WTC11 (cell line): ENCODE measurements around the gene GRAMD2A. TPM values are rescaled to one million over a fixed set of nuclear protein-coding genes. Genes with fewer than 3 reads are reported as not detected.

ENCODE experiments used
- ATAC-seq: fragments of 200-7000 bp; cut with Tn5 transposase; 2 replicates; pipeline ENCODE4 v1.10.0; 2021; ENCODE audit warnings: mild to moderate bottlenecking, moderate library complexity
- CTCF ChIA-PET: fragments of 300-600 bp; sonication (Branson Sonifier 250); formaldehyde crosslinking; loops from one replicate; lab custom pipeline; 2021; ENCODE audit warnings: antibody characterized with exemption; lab: Charles Lee
- POLR2A ChIA-PET: fragments of 350-600 bp; sonication (Branson Sonifier 250); formaldehyde crosslinking; loops from one replicate; lab custom pipeline; 2021; ENCODE audit warnings: antibody characterized with exemption; lab: Charles Lee
- DNase-seq: peaks from one replicate; pipeline ENCODE4 v3.0.0; 2021; ENCODE audit warnings: low spot score
- H3K27ac Mint-ChIP-seq: 2 replicates; pipeline ENCODE4 v1.8.0; 2021; ENCODE audit warnings: mixed read lengths
- H3K27me3 Mint-ChIP-seq: 2 replicates; pipeline ENCODE4 v1.8.0; 2021; ENCODE audit warnings: low read depth, mild to moderate bottlenecking, moderate library complexity, mixed read lengths
- H3K36me3 Mint-ChIP-seq: 2 replicates; pipeline ENCODE4 v1.8.0; 2021; ENCODE audit warnings: mixed read lengths
- H3K4me1 Mint-ChIP-seq: 2 replicates; pipeline ENCODE4 v1.8.0; 2022; ENCODE audit warnings: mixed read lengths
- H3K4me3 Mint-ChIP-seq: 2 replicates; pipeline ENCODE4 v1.8.0; 2021; ENCODE audit warnings: mild to moderate bottlenecking, moderate library complexity, mixed read lengths
- H3K9me3 Mint-ChIP-seq: 2 replicates; pipeline ENCODE4 v1.8.0; 2021; ENCODE audit warnings: mixed read lengths
- ATF2 ChIP-seq: sonication (generic); formaldehyde crosslinking; IDR thresholded peaks from 2 replicates; pipeline ENCODE4 v1.8.1; 2022; ENCODE audit warnings: low read depth, missing genetic modification reagents, borderline replicate concordance
- CREM ChIP-seq: sonication (generic); formaldehyde crosslinking; IDR thresholded peaks from 2 replicates; pipeline ENCODE4 v1.8.1; 2022; ENCODE audit warnings: mild to moderate bottlenecking, missing genetic modification reagents, moderate library complexity
- FOXJ3 ChIP-seq: sonication (generic); formaldehyde crosslinking; IDR thresholded peaks from 2 replicates; pipeline ENCODE4 v1.9.0; 2021; ENCODE audit warnings: missing genetic modification reagents, mild to moderate bottlenecking, borderline replicate concordance
- KAT7 ChIP-seq: sonication (generic); formaldehyde crosslinking; IDR thresholded peaks from 2 replicates; pipeline ENCODE4 v1.8.1; 2023; ENCODE audit warnings: missing genetic modification reagents, mild to moderate bottlenecking, borderline replicate concordance
- MAX ChIP-seq: sonication (generic); formaldehyde crosslinking; IDR thresholded peaks from 2 replicates; pipeline ENCODE4 v1.8.0; 2022; ENCODE audit warnings: mild to moderate bottlenecking, missing genetic modification reagents
- NFYB ChIP-seq: sonication (generic); formaldehyde crosslinking; conservative IDR thresholded peaks from 2 replicates; pipeline ENCODE4 v1.8.0; 2022; ENCODE audit warnings: low read depth, missing genetic modification reagents
- NR1H2 ChIP-seq: sonication (generic); formaldehyde crosslinking; IDR thresholded peaks from 2 replicates; pipeline ENCODE4 v1.9.0; 2021; ENCODE audit warnings: mild to moderate bottlenecking, moderate library complexity, missing genetic modification reagents
- PRRX2 ChIP-seq: fragments of 250-450 bp; sonication (Bioruptor Pico); IDR thresholded peaks from 2 replicates; pipeline ENCODE4 v1.8.0; 2021; ENCODE audit warnings: mild to moderate bottlenecking
- SOX15 ChIP-seq: fragments of 250-450 bp; sonication (Bioruptor Pico); IDR thresholded peaks from 2 replicates; pipeline ENCODE4 v1.9.0; 2021; ENCODE audit warnings: mild to moderate bottlenecking
- SP1 ChIP-seq: sonication (generic); formaldehyde crosslinking; conservative IDR thresholded peaks from 2 replicates; pipeline ENCODE4 v1.8.1; 2022; ENCODE audit warnings: missing genetic modification reagents
- TEAD4 ChIP-seq: sonication (generic); formaldehyde crosslinking; IDR thresholded peaks from 2 replicates; pipeline ENCODE4 v1.8.0; 2022; ENCODE audit warnings: mild to moderate bottlenecking, missing genetic modification reagents
- ZNF263 ChIP-seq: sonication (generic); formaldehyde crosslinking; IDR thresholded peaks from 2 replicates; pipeline ENCODE4 v1.8.1; 2022; ENCODE audit warnings: low read depth, mild to moderate bottlenecking, moderate library complexity, missing genetic modification reagents
- ZNF396 ChIP-seq: fragments of 250-450 bp; sonication (Bioruptor Pico); IDR thresholded peaks from 2 replicates; pipeline ENCODE4 v1.8.0; 2021; ENCODE audit warnings: mild to moderate bottlenecking, moderate library complexity, borderline replicate concordance
- ZNF416 ChIP-seq: fragments of 250-450 bp; sonication (Bioruptor Pico); IDR thresholded peaks from 2 replicates; pipeline ENCODE4 v1.9.0; 2021; ENCODE audit warnings: mild to moderate bottlenecking, inconsistent platforms
- ZNF671 ChIP-seq: fragments of 250-450 bp; sonication (Bioruptor Pico); IDR thresholded peaks from 2 replicates; pipeline ENCODE4 v1.8.0; 2021; ENCODE audit warnings: mild to moderate bottlenecking
- total RNA-seq: library from RNA; stranded (reverse); gene quantifications from 3 replicates; pipeline ENCODE4 v1.2.3, GENCODE V29; 2021
- TF ChIP-seq, protein P1 (sequence below): fragments of 250-450 bp; sonication (Bioruptor Pico); IDR thresholded peaks from 2 replicates; pipeline ENCODE4 v1.9.0; 2021; ENCODE audit warnings: mild to moderate bottlenecking, borderline replicate concordance
- TF ChIP-seq, protein P2 (sequence below): sonication (generic); formaldehyde crosslinking; conservative IDR thresholded peaks from 2 replicates; pipeline ENCODE4 v1.8.1; 2022; ENCODE audit warnings: mild to moderate bottlenecking, missing genetic modification reagents
- TF ChIP-seq, protein P3 (sequence below): sonication (generic); formaldehyde crosslinking; conservative IDR thresholded peaks from 2 replicates; pipeline ENCODE4 v1.8.1; 2023; ENCODE audit warnings: mild to moderate bottlenecking, low read depth, missing genetic modification reagents, moderate library complexity
- TF ChIP-seq, protein P4 (sequence below): sonication (generic); formaldehyde crosslinking; IDR thresholded peaks from 2 replicates; pipeline ENCODE4 v1.8.0; 2022; ENCODE audit warnings: mild to moderate bottlenecking, missing genetic modification reagents
- TF ChIP-seq, protein P5 (sequence below): sonication (generic); formaldehyde crosslinking; IDR thresholded peaks from 2 replicates; pipeline ENCODE4 v1.8.1; 2023; ENCODE audit warnings: mild to moderate bottlenecking, missing genetic modification reagents, moderate library complexity

Gene GRAMD2A
- total RNA-seq, 1 experiment from 2014 or later, result 1.9 TPM

DNA sequence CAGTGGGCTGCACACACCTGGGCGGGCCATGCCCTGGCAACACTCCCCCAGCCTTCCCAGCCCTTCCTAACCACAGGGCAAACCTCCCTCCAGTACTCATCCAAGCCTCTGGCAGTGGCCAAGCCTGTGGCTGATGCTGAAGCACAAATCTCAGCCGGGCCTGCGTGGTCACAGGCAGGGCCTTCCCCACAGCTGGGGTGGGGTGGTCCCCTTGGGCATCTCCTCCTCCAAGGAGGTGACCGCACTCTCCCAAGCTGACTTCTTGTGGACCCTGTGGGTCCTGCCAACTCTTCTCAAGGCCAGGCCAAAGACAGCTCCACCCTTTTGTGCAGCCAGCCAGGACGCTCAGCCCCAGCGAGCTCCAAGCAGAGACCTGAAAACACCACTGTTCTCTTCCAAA is 21.4 kb downstream of the GRAMD2A start (continued):
- TF ChIP-seq, protein P1, sequence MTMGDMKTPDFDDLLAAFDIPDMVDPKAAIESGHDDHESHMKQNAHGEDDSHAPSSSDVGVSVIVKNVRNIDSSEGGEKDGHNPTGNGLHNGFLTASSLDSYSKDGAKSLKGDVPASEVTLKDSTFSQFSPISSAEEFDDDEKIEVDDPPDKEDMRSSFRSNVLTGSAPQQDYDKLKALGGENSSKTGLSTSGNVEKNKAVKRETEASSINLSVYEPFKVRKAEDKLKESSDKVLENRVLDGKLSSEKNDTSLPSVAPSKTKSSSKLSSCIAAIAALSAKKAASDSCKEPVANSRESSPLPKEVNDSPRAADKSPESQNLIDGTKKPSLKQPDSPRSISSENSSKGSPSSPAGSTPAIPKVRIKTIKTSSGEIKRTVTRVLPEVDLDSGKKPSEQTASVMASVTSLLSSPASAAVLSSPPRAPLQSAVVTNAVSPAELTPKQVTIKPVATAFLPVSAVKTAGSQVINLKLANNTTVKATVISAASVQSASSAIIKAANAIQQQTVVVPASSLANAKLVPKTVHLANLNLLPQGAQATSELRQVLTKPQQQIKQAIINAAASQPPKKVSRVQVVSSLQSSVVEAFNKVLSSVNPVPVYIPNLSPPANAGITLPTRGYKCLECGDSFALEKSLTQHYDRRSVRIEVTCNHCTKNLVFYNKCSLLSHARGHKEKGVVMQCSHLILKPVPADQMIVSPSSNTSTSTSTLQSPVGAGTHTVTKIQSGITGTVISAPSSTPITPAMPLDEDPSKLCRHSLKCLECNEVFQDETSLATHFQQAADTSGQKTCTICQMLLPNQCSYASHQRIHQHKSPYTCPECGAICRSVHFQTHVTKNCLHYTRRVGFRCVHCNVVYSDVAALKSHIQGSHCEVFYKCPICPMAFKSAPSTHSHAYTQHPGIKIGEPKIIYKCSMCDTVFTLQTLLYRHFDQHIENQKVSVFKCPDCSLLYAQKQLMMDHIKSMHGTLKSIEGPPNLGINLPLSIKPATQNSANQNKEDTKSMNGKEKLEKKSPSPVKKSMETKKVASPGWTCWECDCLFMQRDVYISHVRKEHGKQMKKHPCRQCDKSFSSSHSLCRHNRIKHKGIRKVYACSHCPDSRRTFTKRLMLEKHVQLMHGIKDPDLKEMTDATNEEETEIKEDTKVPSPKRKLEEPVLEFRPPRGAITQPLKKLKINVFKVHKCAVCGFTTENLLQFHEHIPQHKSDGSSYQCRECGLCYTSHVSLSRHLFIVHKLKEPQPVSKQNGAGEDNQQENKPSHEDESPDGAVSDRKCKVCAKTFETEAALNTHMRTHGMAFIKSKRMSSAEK, result no peak
- no peak for TF ChIP-seq ZNF396 (CRISPR knock-in tag)
- TF ChIP-seq SOX15 (CRISPR knock-in tag), result no peak
- TF ChIP-seq, protein P2, sequence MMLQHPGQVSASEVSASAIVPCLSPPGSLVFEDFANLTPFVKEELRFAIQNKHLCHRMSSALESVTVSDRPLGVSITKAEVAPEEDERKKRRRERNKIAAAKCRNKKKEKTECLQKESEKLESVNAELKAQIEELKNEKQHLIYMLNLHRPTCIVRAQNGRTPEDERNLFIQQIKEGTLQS (CRISPR knock-in tag), result no peak
- TF ChIP-seq, protein P3, sequence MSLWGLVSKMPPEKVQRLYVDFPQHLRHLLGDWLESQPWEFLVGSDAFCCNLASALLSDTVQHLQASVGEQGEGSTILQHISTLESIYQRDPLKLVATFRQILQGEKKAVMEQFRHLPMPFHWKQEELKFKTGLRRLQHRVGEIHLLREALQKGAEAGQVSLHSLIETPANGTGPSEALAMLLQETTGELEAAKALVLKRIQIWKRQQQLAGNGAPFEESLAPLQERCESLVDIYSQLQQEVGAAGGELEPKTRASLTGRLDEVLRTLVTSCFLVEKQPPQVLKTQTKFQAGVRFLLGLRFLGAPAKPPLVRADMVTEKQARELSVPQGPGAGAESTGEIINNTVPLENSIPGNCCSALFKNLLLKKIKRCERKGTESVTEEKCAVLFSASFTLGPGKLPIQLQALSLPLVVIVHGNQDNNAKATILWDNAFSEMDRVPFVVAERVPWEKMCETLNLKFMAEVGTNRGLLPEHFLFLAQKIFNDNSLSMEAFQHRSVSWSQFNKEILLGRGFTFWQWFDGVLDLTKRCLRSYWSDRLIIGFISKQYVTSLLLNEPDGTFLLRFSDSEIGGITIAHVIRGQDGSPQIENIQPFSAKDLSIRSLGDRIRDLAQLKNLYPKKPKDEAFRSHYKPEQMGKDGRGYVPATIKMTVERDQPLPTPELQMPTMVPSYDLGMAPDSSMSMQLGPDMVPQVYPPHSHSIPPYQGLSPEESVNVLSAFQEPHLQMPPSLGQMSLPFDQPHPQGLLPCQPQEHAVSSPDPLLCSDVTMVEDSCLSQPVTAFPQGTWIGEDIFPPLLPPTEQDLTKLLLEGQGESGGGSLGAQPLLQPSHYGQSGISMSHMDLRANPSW (CRISPR knock-in tag), result no peak
- no peak for TF ChIP-seq TEAD4

GRCh38 chr15:72175186-72176044 is 22.2 kb downstream of the GRAMD2A start:
- ATAC-seq, result no peak
- Mint-ChIP-seq H3K36me3 (no peaks in the 10 kb centered on the region), H3K9me3 (no peaks in the 10 kb centered on the region), H3K4me3 (no peak overlapping the region), H3K27me3 (no peaks in the 10 kb centered on the region; the same call in 1 of the 2 replicates), H3K4me1 (peaks cover 12% of the 10 kb centered on the region), H3K27ac (peak overlapping the region; percentile 20)
- ChIA-PET CTCF (interaction anchor here (0.7 kb wide), 1 partner anchor 134 kb away, joined by 3 read pairs; no protein-coding TSS in a partner anchor), POLR2A (no interaction called here)
- DNase-seq, result no peak
- no peak for TF ChIP-seq KAT7 (CRISPR knock-in tag)
- TF ChIP-seq PRRX2 (CRISPR knock-in tag), result no peak
- TF ChIP-seq NFYB, result no peak
- TF ChIP-seq ZNF416 (CRISPR knock-in tag), result no peak
- TF ChIP-seq ATF2 (CRISPR knock-in tag), result no peak
- TF ChIP-seq MAX (CRISPR knock-in tag), result no peak
- TF ChIP-seq ZNF263 (CRISPR knock-in tag), result no peak
- no peak for TF ChIP-seq CREM (CRISPR knock-in tag)
- TF ChIP-seq, protein P4, sequence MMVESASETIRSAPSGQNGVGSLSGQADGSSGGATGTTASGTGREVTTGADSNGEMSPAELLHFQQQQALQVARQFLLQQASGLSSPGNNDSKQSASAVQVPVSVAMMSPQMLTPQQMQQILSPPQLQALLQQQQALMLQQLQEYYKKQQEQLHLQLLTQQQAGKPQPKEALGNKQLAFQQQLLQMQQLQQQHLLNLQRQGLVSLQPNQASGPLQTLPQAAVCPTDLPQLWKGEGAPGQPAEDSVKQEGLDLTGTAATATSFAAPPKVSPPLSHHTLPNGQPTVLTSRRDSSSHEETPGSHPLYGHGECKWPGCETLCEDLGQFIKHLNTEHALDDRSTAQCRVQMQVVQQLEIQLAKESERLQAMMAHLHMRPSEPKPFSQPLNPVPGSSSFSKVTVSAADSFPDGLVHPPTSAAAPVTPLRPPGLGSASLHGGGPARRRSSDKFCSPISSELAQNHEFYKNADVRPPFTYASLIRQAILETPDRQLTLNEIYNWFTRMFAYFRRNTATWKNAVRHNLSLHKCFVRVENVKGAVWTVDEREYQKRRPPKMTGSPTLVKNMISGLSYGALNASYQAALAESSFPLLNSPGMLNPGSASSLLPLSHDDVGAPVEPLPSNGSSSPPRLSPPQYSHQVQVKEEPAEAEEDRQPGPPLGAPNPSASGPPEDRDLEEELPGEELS (CRISPR knock-in tag), result no peak
- no peak for TF ChIP-seq FOXJ3 (CRISPR knock-in tag)
- no peak for TF ChIP-seq SP1 (CRISPR knock-in tag)
- TF ChIP-seq NR1H2, result no peak
- TF ChIP-seq, protein P5, sequence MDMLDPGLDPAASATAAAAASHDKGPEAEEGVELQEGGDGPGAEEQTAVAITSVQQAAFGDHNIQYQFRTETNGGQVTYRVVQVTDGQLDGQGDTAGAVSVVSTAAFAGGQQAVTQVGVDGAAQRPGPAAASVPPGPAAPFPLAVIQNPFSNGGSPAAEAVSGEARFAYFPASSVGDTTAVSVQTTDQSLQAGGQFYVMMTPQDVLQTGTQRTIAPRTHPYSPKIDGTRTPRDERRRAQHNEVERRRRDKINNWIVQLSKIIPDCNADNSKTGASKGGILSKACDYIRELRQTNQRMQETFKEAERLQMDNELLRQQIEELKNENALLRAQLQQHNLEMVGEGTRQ (CRISPR knock-in tag), result no peak
- TF ChIP-seq ZNF671, result no peak
